Retina (tissue), 1 donor: ENCODE measurements around the gene HTR7.

Experiments used
- DNase-seq: peaks from one replicate; pipeline ENCODE4 v3.0.0-alpha.2; 2016

HTR7 gene

GRCh38 chr10:90732581-90732980 is 125.3 kb downstream of the HTR7 start:
- no peak for DNase-seq

DNA sequence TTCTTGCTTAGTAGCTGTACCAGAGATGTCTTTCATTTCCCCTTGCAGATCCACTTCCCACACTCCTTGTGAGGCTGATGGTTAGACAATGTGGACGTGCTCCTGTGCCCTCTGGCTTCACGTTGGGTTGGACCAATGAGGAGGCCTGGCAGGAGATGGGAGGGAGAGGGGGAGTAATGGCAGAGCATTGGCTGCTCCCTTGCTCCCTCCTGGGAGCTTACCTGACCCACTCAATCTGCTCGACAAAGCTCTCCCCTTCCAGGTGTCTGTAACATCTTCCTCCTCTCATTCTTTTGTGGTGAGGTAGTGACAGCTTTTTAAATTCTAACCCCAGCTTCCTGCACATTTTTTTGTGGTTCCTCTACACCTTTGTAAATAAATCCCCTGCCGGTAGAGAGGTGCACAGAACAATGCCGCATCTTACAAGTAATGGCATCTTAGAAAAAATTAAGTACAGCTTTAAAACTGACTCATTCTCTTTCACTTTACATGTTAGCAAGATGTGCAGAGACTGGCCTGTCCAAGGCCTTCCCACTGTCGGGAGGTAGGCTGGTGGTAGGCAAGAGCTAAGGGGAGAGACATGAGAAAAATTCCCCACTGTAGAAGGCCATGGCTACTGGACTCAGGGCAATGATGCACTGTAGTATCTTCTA is 134.3 kb downstream of the HTR7 start:
- no peak for DNase-seq

DNA sequence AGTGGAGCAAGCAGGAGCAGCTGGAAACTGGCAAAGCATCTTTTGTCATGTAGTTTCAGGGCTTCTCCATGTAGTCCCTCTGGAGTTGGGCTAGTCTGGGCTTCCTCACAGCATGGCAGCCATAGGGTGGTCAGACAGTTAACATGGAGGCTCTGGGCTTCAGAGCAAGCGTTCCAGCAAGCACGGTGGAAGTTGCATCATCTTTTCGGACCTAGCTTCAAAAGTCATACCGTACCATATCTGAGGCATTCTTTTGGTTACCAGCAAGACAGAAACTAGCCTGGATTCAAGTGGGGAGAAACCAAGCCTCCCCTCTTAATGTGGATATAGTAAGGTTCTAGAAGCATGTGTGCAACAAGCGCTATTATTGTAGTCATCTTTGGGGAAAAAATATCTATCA is 135.0 kb downstream of the HTR7 start:
- DNase-seq: no peak

GRCh38 chr10:90718182-90718581 is 139.7 kb downstream of the HTR7 start:
- no peak for DNase-seq

DNA sequence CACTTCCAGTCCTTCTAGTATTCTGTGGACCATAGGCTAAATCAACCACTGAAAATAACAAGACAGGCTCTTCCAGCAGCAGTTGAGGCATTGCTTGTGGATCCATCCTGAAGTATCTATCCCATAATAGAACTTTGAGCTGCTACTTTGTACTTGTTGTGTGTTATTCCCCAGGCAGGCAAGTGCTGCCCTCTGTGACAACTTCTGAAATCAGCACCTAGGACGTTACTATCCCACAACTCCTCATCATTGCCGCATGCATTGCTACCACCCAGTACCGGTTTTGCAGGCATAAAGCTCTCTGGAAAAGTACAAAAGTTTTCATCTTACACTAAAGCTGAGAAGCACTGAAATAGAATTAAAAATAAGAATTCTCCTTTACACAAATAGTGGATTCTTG is 145.3 kb downstream of the HTR7 start:
- no peak for DNase-seq

- DNase-seq: no peak
Measured at GRCh38 chr10:90709727-90710126, 148.1 kb downstream of the HTR7 start.

DNA sequence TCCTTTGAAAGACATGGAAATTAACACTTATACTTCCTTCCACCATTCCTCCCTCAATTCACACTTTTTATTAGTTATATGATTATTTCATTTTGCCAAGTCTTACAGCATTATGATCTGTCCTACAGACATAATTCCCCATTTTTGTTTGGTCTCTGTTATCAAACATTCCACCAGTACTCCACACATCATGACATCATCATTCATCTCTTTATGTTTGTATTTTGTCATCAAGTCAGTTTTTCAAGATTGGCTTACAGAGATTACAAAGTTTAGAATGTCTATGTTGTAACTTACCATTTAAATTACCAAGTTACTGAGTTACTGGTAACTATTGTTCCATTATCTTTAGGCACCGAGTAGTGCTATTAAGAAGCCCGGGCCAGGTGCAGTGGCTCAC is 150.2 kb downstream of the HTR7 start:
- DNase-seq: no peak

DNA sequence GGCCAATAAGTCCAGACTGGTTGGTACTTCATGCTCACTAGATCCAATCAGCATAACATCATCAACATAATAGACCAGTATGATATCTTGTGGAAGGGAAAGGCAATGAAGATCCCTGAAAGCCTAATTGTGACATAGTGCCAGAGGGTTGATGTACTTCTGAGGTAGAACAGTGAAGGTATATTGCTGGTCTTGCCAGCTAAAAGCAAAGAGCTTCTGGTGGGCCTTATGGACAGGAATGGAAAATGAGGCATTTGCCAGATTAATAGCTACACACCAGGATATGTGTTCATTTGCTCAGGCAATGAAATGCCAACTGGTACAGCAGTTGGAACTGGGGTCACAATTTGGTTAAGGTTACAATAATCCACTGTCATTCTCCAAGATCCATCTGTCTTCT is 156.4 kb downstream of the HTR7 start:
- no peak for DNase-seq

- DNase-seq: no peak
Measured at GRCh38 chr10:90695915-90696676, 161.7 kb downstream of the HTR7 start.
